MCF 10A (cell line): Measurements from ENCODE around the gene CCNY. TPM values are rescaled to one million over a fixed set of nuclear protein-coding genes. Genes with fewer than 3 reads are reported as not detected.

ENCODE experiments used
- BruUV-seq: library from RNA; stranded (reverse); fragments of 400-500 nt; replicated peaks from 2 replicates; lab custom pipeline; 2021; lab: Mats Ljungman, UMichigan
- CTCF ChIA-PET: fragments of 300-600 bp; sonication (Branson Sonifier 250); formaldehyde crosslinking; extraction: SDS; loops from one replicate; lab custom pipeline; 2021; ENCODE audit warnings: antibody characterized with exemption, inconsistent platforms; lab: Yijun Ruan, JAX
- POLR2A ChIA-PET: fragments of 300-600, 350-650 bp; sonication (Branson Sonifier 250); formaldehyde crosslinking; extraction: SDS; loops from one replicate; lab custom pipeline; 2020; ENCODE audit warnings: antibody characterized with exemption, inconsistent platforms; lab: Yijun Ruan, JAX
- DNase-seq: peaks from one replicate; pipeline ENCODE4 v3.0.0-alpha.2; 2018; ENCODE audit not compliant: unreplicated experiment
- H3K27ac Mint-ChIP-seq: one replicate; pipeline ENCODE4 v1.8.0; 2022; ENCODE audit warnings: mild to moderate bottlenecking, low read depth, mixed read lengths; ENCODE audit not compliant: unreplicated experiment
- H3K27me3 Mint-ChIP-seq: one replicate; pipeline ENCODE4 v1.8.0; 2022; ENCODE audit warnings: mixed read lengths; ENCODE audit not compliant: insufficient read depth, unreplicated experiment
- H3K36me3 Mint-ChIP-seq: one replicate; pipeline ENCODE4 v1.8.0; 2022; ENCODE audit warnings: mild to moderate bottlenecking, moderate library complexity, mixed read lengths; ENCODE audit not compliant: insufficient read depth, unreplicated experiment
- H3K4me1 Mint-ChIP-seq: one replicate; pipeline ENCODE4 v1.8.0; 2022; ENCODE audit warnings: mixed read lengths; ENCODE audit not compliant: insufficient read depth, unreplicated experiment
- H3K4me3 Mint-ChIP-seq: one replicate; pipeline ENCODE4 v1.8.0; 2022; ENCODE audit warnings: mild to moderate bottlenecking, moderate library complexity, mixed read lengths; ENCODE audit not compliant: unreplicated experiment
- H3K9me3 Mint-ChIP-seq: one replicate; pipeline ENCODE4 v1.8.0; 2022; ENCODE audit warnings: mixed read lengths; ENCODE audit not compliant: unreplicated experiment
- intact Hi-C: fragments of 100-400 bp; cut with micrococcal nuclease; formaldehyde crosslinking; loops from 2 replicates; pipeline ENCODE4 v1.14.1; 2022
- total RNA-seq: library from RNA; stranded (reverse); gene quantifications from 2 replicates; pipeline ENCODE4 v1.2.3, GENCODE V29; 2022
- TF ChIP-seq, protein P1 (sequence below): fragments of 200-600 bp; IDR thresholded peaks from one replicate; pipeline ENCODE4 v1.8.0; 2022; ENCODE audit warnings: antibody characterized with exemption, mild to moderate bottlenecking; ENCODE audit not compliant: unreplicated experiment

CCNY gene
- total RNA-seq, 1 experiment from 2014 or later = 68.9 TPM

DNA sequence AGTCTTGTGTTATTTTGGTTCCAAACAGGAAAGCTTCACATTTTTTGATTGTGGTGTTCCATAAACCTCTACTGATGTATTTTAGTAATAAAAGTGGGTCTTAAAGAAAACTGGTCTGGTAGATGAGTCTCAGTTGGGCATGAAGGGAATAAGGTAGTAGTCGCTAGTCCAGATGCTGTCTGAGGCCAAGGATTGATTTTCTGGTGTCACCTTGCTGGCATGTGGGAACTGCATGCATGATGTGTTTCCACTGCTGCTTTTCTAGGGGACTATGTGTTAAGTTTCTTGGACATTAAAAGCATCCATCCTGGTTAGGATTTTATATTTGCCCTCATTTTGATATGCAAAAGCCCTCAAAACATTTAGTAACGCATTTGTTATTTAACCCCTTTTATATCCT, 145.1 kb downstream of the CCNY start:
- H3K36me3 Mint-ChIP-seq = peaks cover 11% of the 10 kb centered on the region
- no peak overlapping the region for H3K4me3 Mint-ChIP-seq
- DNase-seq = no peak
- TF ChIP-seq, protein P1, sequence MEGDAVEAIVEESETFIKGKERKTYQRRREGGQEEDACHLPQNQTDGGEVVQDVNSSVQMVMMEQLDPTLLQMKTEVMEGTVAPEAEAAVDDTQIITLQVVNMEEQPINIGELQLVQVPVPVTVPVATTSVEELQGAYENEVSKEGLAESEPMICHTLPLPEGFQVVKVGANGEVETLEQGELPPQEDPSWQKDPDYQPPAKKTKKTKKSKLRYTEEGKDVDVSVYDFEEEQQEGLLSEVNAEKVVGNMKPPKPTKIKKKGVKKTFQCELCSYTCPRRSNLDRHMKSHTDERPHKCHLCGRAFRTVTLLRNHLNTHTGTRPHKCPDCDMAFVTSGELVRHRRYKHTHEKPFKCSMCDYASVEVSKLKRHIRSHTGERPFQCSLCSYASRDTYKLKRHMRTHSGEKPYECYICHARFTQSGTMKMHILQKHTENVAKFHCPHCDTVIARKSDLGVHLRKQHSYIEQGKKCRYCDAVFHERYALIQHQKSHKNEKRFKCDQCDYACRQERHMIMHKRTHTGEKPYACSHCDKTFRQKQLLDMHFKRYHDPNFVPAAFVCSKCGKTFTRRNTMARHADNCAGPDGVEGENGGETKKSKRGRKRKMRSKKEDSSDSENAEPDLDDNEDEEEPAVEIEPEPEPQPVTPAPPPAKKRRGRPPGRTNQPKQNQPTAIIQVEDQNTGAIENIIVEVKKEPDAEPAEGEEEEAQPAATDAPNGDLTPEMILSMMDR = no peak
- POLR2A ChIA-PET = no interaction called here
- no peaks in the 10 kb centered on the region for H3K9me3 Mint-ChIP-seq
- intact Hi-C loops = no loop called here
- H3K4me1 Mint-ChIP-seq = peaks cover 9% of the 10 kb centered on the region
- CTCF ChIA-PET = no interaction called here
- no peaks in the 10 kb centered on the region for H3K27me3 Mint-ChIP-seq
- no peak overlapping the region for H3K27ac Mint-ChIP-seq
- BruUV-seq = no TSS peak

DNA sequence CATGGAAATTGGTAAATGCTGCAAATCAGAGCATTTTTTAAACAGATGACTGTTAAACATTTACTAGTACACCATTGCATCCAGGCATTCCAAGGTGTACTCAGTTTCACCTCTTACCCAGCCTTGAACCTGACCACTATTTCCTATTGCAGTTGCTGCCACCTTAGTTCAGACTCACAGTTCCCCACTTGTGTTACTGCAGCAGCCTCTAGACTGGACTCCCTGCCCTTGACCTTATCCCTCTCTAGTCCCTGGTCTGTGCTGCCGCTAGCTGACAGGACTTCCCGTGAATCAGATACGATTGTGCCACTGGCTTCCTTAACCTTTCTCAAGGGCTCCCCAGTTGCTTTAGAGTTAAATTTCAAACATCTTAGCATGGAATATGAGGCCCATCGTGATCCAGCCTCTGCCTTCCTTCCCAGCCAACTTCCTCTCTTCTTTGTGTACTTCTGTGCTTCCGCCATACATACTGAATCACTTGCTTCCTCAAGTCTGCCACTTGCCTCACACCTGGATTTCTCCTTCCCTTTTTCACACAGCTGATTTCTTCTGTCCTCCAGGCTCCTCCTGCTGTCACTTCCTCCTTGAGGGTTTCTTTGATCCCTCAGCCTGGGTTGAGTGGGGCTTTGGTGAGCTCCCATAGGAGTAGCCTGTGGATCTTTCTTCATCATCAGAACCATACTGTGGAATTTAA, 150.1 kb downstream of the CCNY start:
- ChIA-PET POLR2A (interaction anchor here (0.6 kb wide), 1 partner anchor 281 kb away, joined by 3 read pairs; no protein-coding TSS in a partner anchor), CTCF (no interaction called here)
- intact Hi-C loops = no loop called here
- H3K36me3 Mint-ChIP-seq = peaks cover 32% of the 10 kb centered on the region
- peaks cover 14% of the 10 kb centered on the region for H3K4me1 Mint-ChIP-seq
- TF ChIP-seq, protein P1 = no peak
- no peaks in the 10 kb centered on the region for H3K27me3 Mint-ChIP-seq
- DNase-seq = no peak
- no peaks in the 10 kb centered on the region for H3K9me3 Mint-ChIP-seq
- no peak overlapping the region for H3K27ac Mint-ChIP-seq
- no TSS peak for BruUV-seq
- no peak overlapping the region for H3K4me3 Mint-ChIP-seq

- no TSS peak for BruUV-seq
- ChIA-PET CTCF (no interaction called here), POLR2A (no interaction called here)
- TF ChIP-seq, protein P1 = no peak
- DNase-seq = no peak
- Mint-ChIP-seq H3K4me1 (peaks cover 18% of the 10 kb centered on the region), H3K9me3 (no peaks in the 10 kb centered on the region), H3K27me3 (no peaks in the 10 kb centered on the region), H3K4me3 (no peak overlapping the region), H3K27ac (no peak overlapping the region), H3K36me3 (peaks cover 32% of the 10 kb centered on the region)
- intact Hi-C loops = no loop called here
Measured at GRCh38 chr10:35487336-35488034, 151.2 kb downstream of the CCNY start.

- Mint-ChIP-seq H3K27ac (no peak overlapping the region), H3K36me3 (peaks cover 32% of the 10 kb centered on the region), H3K27me3 (no peaks in the 10 kb centered on the region), H3K4me1 (peaks cover 23% of the 10 kb centered on the region), H3K9me3 (no peaks in the 10 kb centered on the region), H3K4me3 (no peak overlapping the region)
- ChIA-PET POLR2A (no interaction called here), CTCF (no interaction called here)
- TF ChIP-seq, protein P1 = no peak
- DNase-seq = no peak
- no TSS peak for BruUV-seq
- intact Hi-C loops = no loop called here
Measured at GRCh38 chr10:35488228-35488627, 151.9 kb downstream of the CCNY start.
